NT2/D1 (cell line): ENCODE data around the gene CHRM2.

Experiments used
- DNase-seq: peaks from one replicate; pipeline ENCODE4 v3.0.0-alpha.2; 2011; ENCODE audit warnings: low read depth, low spot score
- H3K27me3 ChIP-seq: 2 replicates; pipeline ENCODE4 v1.6.0; 2011; ENCODE audit warnings: mild to moderate bottlenecking; ENCODE audit not compliant: insufficient read length, insufficient read depth
- H3K36me3 ChIP-seq: 2 replicates; pipeline ENCODE4 v1.6.1; 2011; ENCODE audit warnings: mild to moderate bottlenecking, low read length, mixed read lengths; ENCODE audit not compliant: insufficient read depth, insufficient read length
- H3K4me1 ChIP-seq: 2 replicates; pipeline ENCODE4 v1.5.1; 2011; ENCODE audit not compliant: insufficient read depth, insufficient read length
- H3K4me3 ChIP-seq: 2 replicates; pipeline ENCODE4 v1.5.1; 2011; ENCODE audit warnings: low read depth; ENCODE audit not compliant: insufficient read length
- H3K9ac ChIP-seq: 2 replicates; pipeline ENCODE4 v1.6.0; 2011; ENCODE audit warnings: low read depth; ENCODE audit not compliant: insufficient read length
- H3K9me3 ChIP-seq: 2 replicates; pipeline ENCODE4 v1.5.1; 2011; ENCODE audit warnings: mild to moderate bottlenecking, low read length; ENCODE audit not compliant: insufficient read depth
- SUZ12 ChIP-seq: IDR thresholded peaks from 2 replicates; pipeline ENCODE4 v1.6.1; 2011; ENCODE audit not compliant: insufficient read length, insufficient read depth; ENCODE audit errors: extremely low read depth
- YY1 ChIP-seq: IDR thresholded peaks from 2 replicates; pipeline ENCODE4 v1.6.1; 2011; ENCODE audit not compliant: insufficient read length, insufficient read depth
- ZNF274 ChIP-seq: IDR thresholded peaks from 2 replicates; pipeline ENCODE4 v1.6.1; 2011; ENCODE audit warnings: mild to moderate bottlenecking, low read depth, low read length

CHRM2 gene

DNA sequence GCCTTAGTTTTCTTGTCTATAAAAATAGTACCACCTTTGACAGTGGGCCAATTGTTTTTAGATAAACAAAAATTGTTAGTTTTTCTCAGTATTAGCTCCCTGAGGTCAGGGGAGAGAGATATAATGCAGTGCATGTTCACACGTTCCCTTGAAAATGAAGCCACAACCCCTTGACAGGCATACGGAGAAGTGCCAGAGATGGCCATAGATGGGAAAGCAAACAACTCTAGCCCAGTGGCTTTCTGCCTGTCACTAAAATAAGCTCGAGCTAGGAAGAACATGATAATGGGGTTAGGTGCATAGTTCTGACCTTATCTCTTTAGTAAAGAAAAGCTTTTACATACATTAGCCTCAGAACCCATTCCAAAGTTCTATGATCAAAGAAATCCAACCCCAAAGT is 124.9 kb downstream of the CHRM2 start:
- TF ChIP-seq ZNF274 = no peak
- no peaks in the 10 kb centered on the region for H3K27me3 ChIP-seq
- no peaks in the 10 kb centered on the region for H3K4me1 ChIP-seq
- no peak overlapping the region for H3K9ac ChIP-seq
- H3K36me3 ChIP-seq = no peaks in the 10 kb centered on the region
- H3K9me3 ChIP-seq = no peaks in the 10 kb centered on the region
- no peak overlapping the region for H3K4me3 ChIP-seq
- no peak for DNase-seq

DNA sequence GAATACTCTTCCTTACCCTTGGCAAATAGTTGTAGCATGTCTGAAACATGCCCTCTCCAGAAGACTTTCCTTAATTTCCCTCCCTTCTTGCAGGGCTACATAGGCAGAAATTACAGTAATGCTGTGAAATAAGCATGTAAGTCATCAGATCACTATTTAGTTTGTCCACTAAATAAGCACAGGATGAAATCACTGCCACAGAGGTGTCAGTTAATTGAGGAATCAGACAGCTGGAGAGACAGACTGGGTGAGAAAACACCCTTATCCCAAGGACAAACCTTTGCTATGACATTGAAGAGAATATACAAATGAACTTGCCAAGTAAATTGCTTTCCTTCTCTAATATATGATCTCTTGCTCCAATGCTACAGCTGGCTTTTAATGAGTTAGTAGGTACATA is 129.3 kb downstream of the CHRM2 start:
- Histone ChIP-seq H3K9ac (no peak overlapping the region), H3K27me3 (no peaks in the 10 kb centered on the region), H3K9me3 (no peaks in the 10 kb centered on the region), H3K36me3 (no peaks in the 10 kb centered on the region), H3K4me1 (no peaks in the 10 kb centered on the region), H3K4me3 (no peak overlapping the region)
- DNase-seq = no peak
- no peak for TF ChIP-seq YY1
- no peak for TF ChIP-seq ZNF274
- no peak for TF ChIP-seq SUZ12

DNA sequence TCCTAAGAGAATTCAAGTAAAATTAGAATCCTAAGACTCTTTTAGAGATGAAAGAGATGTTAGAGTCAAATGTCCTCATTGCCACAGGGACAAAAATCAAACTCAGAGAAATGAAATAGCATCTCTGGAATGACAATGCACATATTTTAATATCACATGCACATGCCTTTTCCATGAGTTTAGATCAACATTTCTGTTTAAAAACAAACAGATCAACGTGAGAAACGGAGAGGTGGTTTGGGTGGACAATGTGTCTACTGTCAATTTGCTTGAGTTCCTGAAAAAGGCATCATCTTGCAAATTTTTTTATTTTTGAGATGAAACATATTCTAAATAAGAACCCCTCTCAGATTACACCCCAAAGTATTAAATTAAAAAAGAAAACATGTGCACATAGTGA is 130.0 kb downstream of the CHRM2 start:
- DNase-seq = no peak
- TF ChIP-seq YY1 (no peak), SUZ12 (no peak), ZNF274 (no peak)
- Histone ChIP-seq H3K9ac (no peak overlapping the region), H3K9me3 (no peaks in the 10 kb centered on the region), H3K36me3 (no peaks in the 10 kb centered on the region), H3K27me3 (no peaks in the 10 kb centered on the region), H3K4me3 (no peak overlapping the region), H3K4me1 (no peaks in the 10 kb centered on the region)

DNA sequence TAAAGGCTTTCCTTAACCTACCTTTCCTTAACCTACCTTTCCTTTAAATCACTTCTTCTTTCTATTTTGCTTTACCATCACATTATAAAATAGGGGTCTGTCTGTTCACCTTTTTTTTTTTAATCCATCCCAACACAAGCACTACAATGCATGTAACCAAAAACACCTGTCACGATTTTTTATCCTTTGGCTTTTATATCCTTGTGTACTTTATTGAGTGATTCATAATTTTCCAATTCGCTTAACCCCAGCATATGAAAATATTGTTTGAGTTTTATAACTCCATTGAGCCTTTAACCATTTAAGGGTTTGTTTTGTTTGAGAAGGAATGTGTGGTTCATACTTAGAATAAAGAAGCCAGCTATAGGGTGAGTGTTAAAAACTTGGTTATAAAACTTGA is 132.2 kb downstream of the CHRM2 start:
- Histone ChIP-seq H3K9ac (no peak overlapping the region), H3K4me1 (no peaks in the 10 kb centered on the region), H3K9me3 (no peaks in the 10 kb centered on the region), H3K36me3 (no peaks in the 10 kb centered on the region), H3K27me3 (no peaks in the 10 kb centered on the region), H3K4me3 (no peak overlapping the region)
- DNase-seq = no peak
- TF ChIP-seq SUZ12 = no peak
- no peak for TF ChIP-seq YY1
- no peak for TF ChIP-seq ZNF274

DNA sequence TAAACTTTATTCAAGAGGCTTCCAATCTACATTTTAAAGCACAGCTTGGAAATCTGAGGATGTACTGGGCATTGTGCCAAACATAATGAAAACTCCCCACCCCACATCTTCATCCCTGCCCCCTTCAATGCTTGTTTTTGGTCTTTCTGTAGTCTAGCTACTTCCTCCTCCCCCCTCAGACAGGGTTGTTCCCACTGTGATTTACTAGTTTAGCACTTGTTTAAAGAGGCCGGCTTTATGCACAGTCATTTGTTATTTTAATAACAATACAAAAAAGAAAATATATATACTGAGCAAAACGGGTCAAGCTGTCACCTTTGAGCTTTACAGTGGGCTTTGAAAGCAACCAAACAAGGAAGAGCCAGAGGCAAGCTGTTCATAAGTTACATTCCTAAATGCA is 132.6 kb downstream of the CHRM2 start:
- Histone ChIP-seq H3K4me3 (no peak overlapping the region), H3K9me3 (no peaks in the 10 kb centered on the region), H3K36me3 (no peaks in the 10 kb centered on the region), H3K4me1 (no peaks in the 10 kb centered on the region), H3K9ac (no peak overlapping the region), H3K27me3 (no peaks in the 10 kb centered on the region)
- peak; percentile 6 for DNase-seq
- TF ChIP-seq YY1 = no peak
- TF ChIP-seq SUZ12 = no peak
- no peak for TF ChIP-seq ZNF274

- Histone ChIP-seq H3K4me1 (no peaks in the 10 kb centered on the region), H3K27me3 (no peaks in the 10 kb centered on the region), H3K9me3 (no peaks in the 10 kb centered on the region), H3K36me3 (no peaks in the 10 kb centered on the region), H3K4me3 (no peak overlapping the region), H3K9ac (no peak overlapping the region)
- no peak for TF ChIP-seq YY1
- TF ChIP-seq SUZ12 = no peak
- TF ChIP-seq ZNF274 = no peak
- peak; percentile 13 for DNase-seq
Measured at GRCh38 chr7:137001478-137001877, 133.0 kb downstream of the CHRM2 start.

DNA sequence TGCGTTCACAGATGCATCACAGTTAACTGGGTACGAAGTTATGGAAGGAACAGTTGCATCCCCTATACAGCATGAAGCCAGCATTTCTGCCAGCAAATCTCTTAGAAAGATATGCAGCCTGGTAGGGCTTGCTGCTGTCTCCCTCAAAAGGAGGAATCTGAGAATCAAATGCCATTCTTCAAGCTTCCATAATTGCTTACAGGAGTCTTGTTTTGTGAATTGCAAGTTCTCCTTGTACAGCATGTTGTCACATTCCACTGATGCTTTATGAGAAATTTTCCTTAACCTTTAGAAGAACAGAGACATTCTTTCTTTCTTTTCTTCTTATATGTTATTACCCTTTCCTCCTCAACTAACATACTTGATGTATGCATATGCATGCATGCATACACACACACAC is 134.6 kb downstream of the CHRM2 start:
- Histone ChIP-seq H3K36me3 (no peaks in the 10 kb centered on the region), H3K9me3 (no peaks in the 10 kb centered on the region), H3K27me3 (no peaks in the 10 kb centered on the region), H3K9ac (no peak overlapping the region), H3K4me3 (no peak overlapping the region), H3K4me1 (no peaks in the 10 kb centered on the region)
- DNase-seq = no peak
- no peak for TF ChIP-seq YY1
- no peak for TF ChIP-seq ZNF274
- TF ChIP-seq SUZ12 = no peak

- H3K4me1 ChIP-seq = no peaks in the 10 kb centered on the region
- H3K9me3 ChIP-seq = no peaks in the 10 kb centered on the region
- H3K4me3 ChIP-seq = no peak overlapping the region
- TF ChIP-seq YY1 = no peak
- no peak for TF ChIP-seq SUZ12
- no peak for TF ChIP-seq ZNF274
- no peaks in the 10 kb centered on the region for H3K27me3 ChIP-seq
- no peak overlapping the region for H3K9ac ChIP-seq
- no peaks in the 10 kb centered on the region for H3K36me3 ChIP-seq
- no peak for DNase-seq
Measured at GRCh38 chr7:137003566-137003965, 135.1 kb downstream of the CHRM2 start.
